ENCODE measurements around the gene PARD3. TPM values are rescaled to one million over a fixed set of nuclear protein-coding genes. Genes with fewer than 3 reads are reported as not detected.

Gene PARD3
- total RNA-seq, 1 donor from 2014 or later = 51.2 TPM

- no peak overlapping the region for H3K4me3 Mint-ChIP-seq
- H3K27me3 Mint-ChIP-seq (ENCODE audit: low read depth) = no peaks in the 10 kb centered on the region
- no peak for TF ChIP-seq CTCF (conservative IDR thresholded peaks at IDR 0.05)
- H3K27ac Mint-ChIP-seq (ENCODE audit: unreplicated experiment) = no peak overlapping the region
- H3K36me3 Mint-ChIP-seq (ENCODE audit: low read depth) = peaks cover 5% of the 10 kb centered on the region
- H3K9me3 Mint-ChIP-seq = peaks cover 2% of the 10 kb centered on the region
- DNase-seq (ENCODE audit: low read depth, low spot score) = no peak
- peaks cover 73% of the 10 kb centered on the region for H3K4me1 Mint-ChIP-seq
Observed at GRCh38 chr10:34196058-34196433, 619.0 kb downstream of the PARD3 start.

GRCh38 chr10:34195364-34196057 is 619.6 kb downstream of the PARD3 start:
- Mint-ChIP-seq H3K27me3 (ENCODE audit: low read depth) (no peaks in the 10 kb centered on the region), H3K27ac (ENCODE audit: unreplicated experiment) (no peak overlapping the region), H3K4me1 (peaks cover 73% of the 10 kb centered on the region), H3K4me3 (no peak overlapping the region), H3K9me3 (peaks cover 2% of the 10 kb centered on the region), H3K36me3 (ENCODE audit: low read depth) (peaks cover 5% of the 10 kb centered on the region)
- no peak for DNase-seq (ENCODE audit: low read depth, low spot score)
- no peak for TF ChIP-seq CTCF (conservative IDR thresholded peaks at IDR 0.05)

- peaks cover 5% of the 10 kb centered on the region for H3K36me3 Mint-ChIP-seq (ENCODE audit: low read depth)
- peaks cover 2% of the 10 kb centered on the region for H3K9me3 Mint-ChIP-seq
- no peak for DNase-seq (ENCODE audit: low read depth, low spot score)
- no peak for TF ChIP-seq CTCF (conservative IDR thresholded peaks at IDR 0.05)
- H3K27ac Mint-ChIP-seq (ENCODE audit: unreplicated experiment) = no peak overlapping the region
- no peak overlapping the region for H3K4me3 Mint-ChIP-seq
- peaks cover 65% of the 10 kb centered on the region for H3K4me1 Mint-ChIP-seq
- H3K27me3 Mint-ChIP-seq (ENCODE audit: low read depth) = no peaks in the 10 kb centered on the region
Observed at GRCh38 chr10:34193931-34194626, 621.0 kb downstream of the PARD3 start.

- no peaks in the 10 kb centered on the region for H3K27me3 Mint-ChIP-seq (ENCODE audit: low read depth)
- H3K36me3 Mint-ChIP-seq (ENCODE audit: low read depth) = peaks cover 5% of the 10 kb centered on the region
- H3K9me3 Mint-ChIP-seq = no peaks in the 10 kb centered on the region
- no peak for DNase-seq (ENCODE audit: low read depth, low spot score)
- peaks cover 67% of the 10 kb centered on the region for H3K4me1 Mint-ChIP-seq
- TF ChIP-seq CTCF (conservative IDR thresholded peaks at IDR 0.05) = no peak
- no peak overlapping the region for H3K4me3 Mint-ChIP-seq
- no peak overlapping the region for H3K27ac Mint-ChIP-seq (ENCODE audit: unreplicated experiment)
Observed at GRCh38 chr10:34192646-34193045, 622.5 kb downstream of the PARD3 start.

GRCh38 chr10:34191406-34191805 is 623.7 kb downstream of the PARD3 start:
- no peak for TF ChIP-seq CTCF (conservative IDR thresholded peaks at IDR 0.05)
- Mint-ChIP-seq H3K4me3 (no peak overlapping the region), H3K27ac (ENCODE audit: unreplicated experiment) (peak overlapping the region; percentile 54), H3K27me3 (ENCODE audit: low read depth) (no peaks in the 10 kb centered on the region), H3K9me3 (no peaks in the 10 kb centered on the region), H3K4me1 (peaks cover 72% of the 10 kb centered on the region), H3K36me3 (ENCODE audit: low read depth) (no peaks in the 10 kb centered on the region)
- DNase-seq (ENCODE audit: low read depth, low spot score) = no peak

Data from neural crest cell (in vitro differentiated cells).